GM20431 (cell line): ENCODE measurements around the gene ANXA7.
"Not testable (repeated sequence)": the region's sequence is repeated elsewhere in the genome, so short reads cannot be mapped to it uniquely, and the experiment has no call there.

Source experiments
- in situ Hi-C: fragments of 300-500 bp; cut with MseI, MboI; formaldehyde crosslinking; loops from one replicate; pipeline ENCODE4 v1.15.0; 2020; ENCODE audit warnings: low sequenced_read_pairs; ENCODE audit not compliant: unreplicated experiment

ANXA7 gene

GRCh38 chr10:73408978-73409521 is 4.8 kb downstream of the ANXA7 start:
- in situ Hi-C loops: no loop called here

GRCh38 chr10:73408061-73408460 is 5.8 kb downstream of the ANXA7 start:
- in situ Hi-C loops: no loop called here

DNA sequence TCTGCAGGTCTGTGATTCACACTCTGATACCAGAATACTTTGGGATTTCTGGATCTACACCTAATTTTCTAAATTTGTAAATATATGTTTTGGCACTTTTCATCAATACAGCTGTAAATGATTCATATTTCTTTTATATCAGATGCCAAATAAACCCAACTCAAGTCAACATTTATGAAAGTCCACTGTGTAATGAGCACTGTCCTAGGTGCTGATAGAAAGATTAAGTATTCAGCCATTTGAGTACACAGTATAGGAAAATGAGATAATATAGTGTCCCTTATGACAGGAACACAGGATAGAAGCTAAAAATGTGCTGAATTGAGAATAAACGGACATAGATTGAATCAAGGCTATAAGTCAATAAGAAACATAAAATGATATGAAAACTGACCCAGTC is 6.4 kb downstream of the ANXA7 start:
- in situ Hi-C loops: no loop called here

DNA sequence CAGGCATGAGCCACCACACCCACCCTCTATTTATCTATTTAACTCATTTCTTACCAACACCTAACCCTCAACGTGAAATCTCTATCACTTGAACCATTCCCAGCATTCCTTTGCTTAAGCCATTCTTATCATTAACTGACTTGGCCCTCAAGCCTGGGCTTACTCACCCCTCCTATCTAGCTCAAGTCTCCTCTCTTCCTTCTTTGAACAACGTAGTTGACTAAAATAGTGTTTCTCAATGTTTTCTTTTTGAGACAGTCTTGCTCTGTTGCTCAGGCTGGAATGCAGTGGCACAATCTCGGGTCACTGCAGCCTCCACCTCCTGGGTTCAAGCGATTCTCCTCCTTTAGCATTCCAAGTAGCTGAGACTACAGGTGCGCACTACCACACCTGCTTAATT is 7.0 kb downstream of the ANXA7 start:
- in situ Hi-C loops: no loop called here

GRCh38 chr10:73405556-73405955 is 8.3 kb downstream of the ANXA7 start:
- in situ Hi-C loops: no loop called here

GRCh38 chr10:73404690-73405089 is 9.2 kb downstream of the ANXA7 start:
- in situ Hi-C loops: no loop called here

GRCh38 chr10:73401636-73402035 is 12.2 kb downstream of the ANXA7 start:
- in situ Hi-C loops: no loop called here

DNA sequence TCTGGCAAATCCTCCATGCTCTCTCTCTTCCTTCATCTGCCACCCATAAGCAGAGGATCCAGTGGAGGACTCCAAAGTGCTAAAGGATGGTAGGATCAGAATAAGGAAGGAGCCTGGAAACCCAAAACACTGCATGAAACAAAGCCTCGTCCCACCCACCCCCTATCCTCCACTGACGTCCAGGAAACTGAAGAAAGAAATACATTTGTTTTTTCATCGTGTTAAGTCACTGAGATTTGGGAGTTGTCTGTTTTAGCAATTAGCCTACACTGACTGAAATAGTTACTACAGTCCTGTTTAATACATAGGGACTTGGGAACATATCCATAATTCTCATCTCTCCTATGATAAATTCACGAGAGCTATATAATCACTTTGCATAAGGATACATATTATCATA is 14.8 kb downstream of the ANXA7 start:
- in situ Hi-C loops: no loop called here

- in situ Hi-C loops: no loop called here
Observed at GRCh38 chr10:73398024-73398423, 15.8 kb downstream of the ANXA7 start.

GRCh38 chr10:73394325-73394724 is 19.5 kb downstream of the ANXA7 start:
- in situ Hi-C loops: not testable (repeated sequence)

DNA sequence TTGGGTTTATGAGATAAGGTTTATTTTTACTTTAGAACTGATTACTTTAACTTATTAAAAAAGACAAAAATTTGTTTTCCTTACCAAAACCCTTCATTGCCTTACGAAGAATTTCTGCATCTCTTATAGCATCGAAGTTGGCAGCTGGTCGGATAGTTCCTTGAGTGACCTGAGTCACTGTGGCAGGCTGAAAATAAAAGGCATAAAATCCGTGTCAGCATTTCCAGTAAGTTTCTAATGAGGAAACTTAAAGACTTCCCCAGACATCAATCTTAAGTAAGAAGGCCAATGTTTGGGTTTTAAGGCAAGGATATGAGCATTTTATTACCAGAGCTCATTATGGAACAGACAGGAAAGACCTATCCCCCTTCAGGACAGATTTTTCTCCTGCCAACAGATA is 25.6 kb downstream of the ANXA7 start:
- in situ Hi-C loops: no loop called here

DNA sequence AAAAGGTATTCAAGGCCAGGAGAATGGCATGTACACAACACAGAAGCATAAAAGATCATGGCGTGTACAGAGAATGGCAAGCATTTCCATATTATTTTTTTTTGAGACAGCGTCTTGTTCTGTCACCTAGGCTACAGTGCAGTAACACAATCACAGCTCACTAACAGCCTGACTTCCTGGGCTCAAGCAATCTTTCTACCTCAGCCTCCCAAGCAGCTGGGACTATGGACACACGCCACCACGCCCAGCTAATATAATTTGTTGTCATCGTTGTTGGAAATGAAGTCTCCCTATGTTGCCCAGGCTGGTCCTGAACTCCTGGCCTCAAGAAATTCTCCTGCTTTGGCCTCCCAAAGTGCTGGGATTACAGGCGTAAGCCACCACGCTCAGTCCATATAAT is 27.3 kb downstream of the ANXA7 start:
- in situ Hi-C loops: no loop called here

DNA sequence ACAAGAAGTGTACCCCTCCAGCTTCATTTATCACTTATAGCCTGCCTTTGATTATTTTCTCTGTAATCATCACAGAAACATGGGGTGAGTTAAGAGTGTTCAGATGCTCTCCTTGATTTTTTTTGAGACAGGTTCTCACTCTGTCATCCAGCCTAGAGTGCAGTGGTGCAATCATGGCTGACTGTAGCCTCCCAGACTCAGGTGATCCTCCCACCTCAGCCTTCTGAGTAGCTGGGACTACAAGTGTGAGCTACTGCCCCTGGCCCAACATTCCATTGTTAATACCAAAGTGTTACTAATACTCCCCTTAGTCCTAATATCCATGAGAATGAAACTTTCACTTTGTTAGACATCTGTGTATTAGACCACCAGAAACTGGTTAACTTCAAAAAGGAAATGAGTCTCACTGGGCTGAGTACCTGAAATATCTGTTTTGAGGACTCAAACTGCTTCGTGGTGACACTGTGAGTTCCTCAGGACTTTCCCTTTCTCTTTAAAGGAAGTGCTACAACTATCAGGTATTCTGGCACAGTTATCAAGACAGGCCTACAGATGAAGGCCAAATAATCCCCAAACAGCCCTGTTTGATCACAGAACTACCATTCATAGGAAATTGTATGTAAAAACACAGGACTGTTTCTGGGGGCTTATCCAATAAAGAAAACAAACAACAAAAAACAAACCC is 34.7 kb downstream of the ANXA7 start:
- in situ Hi-C loops: no loop called here

GRCh38 chr10:73376679-73377078 is 37.2 kb downstream of the ANXA7 start:
- in situ Hi-C loops: no loop called here

DNA sequence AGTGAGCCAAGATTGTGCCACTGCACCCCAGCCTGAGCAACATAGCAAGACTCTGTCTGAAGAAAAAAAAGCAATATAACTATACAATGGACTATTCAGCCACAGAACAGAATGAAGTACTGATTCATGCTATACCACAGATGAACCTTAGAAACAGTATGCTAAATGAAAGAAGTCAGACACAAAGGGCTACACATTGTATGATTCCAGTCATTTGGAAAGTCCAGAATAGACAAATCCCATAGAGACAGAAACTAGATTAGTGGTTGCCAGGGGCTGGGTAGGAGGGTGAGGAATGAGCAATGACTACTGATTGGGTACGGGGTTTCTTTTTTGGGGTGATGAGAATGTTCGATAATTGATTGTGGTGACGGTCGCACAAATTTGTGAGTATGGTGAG is 45.6 kb downstream of the ANXA7 start:
- in situ Hi-C loops: no loop called here

DNA sequence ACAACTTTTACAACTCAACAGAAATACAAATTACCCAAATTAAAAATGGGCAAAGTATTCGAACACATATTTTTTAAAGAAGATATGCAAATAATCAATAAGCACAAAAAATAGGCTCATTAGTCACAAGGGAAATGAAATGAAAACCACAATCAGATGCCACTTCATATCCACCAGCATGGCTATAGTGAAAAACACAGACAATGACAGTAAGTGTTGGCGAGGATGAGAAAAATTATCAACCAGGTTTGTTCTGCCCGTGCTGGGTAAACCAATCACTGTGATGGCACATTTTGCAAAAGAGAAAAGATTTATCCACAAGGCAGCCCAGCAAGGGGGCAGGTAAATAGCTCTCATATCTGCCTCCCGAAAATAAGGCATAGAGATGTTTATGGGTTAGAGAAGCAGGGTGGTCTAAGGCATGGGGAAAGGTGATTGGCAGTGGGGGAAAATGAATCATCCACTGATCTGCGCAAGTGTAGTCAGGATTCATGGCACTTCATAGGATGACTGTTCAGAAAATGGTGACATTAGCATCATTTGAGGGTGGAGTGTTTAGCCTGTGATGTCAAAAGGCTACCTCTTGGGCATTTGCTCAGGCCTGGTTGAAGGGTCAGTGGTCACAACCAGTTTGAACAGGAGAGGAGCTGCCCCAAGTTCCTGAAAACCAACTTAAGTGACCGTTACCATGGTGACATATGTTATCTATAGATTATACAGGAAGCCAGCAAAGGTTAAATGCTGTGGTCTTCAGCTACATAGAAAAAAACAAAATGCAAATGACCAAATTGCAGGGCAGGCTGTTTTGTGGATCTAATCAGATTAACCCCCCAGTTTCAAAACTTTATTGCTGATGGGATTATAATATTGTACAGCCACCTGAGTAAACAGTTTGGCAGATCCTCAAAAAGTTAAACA is 47.2 kb downstream of the ANXA7 start:
- in situ Hi-C loops: no loop called here

- in situ Hi-C loops: no loop called here
Observed at GRCh38 chr10:73364964-73365363, 48.9 kb downstream of the ANXA7 start.

DNA sequence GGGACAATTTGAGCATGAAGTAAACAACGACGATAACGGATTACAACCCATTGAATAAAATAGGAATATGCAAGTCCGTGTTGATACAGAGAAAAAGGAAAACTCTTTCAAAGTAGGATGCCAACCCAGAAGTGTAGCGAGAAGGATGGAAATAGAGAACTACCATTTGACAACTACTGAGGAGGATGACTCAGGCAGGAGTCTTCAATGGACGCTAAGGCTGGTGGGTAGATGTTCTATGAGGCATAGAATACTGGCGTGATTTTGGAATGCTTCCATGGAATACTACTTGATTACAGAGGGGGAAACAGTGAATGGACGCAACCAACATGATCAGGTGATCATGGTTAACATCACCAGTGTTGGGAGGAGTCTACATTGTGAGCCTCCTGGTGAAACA is 54.4 kb downstream of the ANXA7 start:
- in situ Hi-C loops: no loop called here

- in situ Hi-C loops: no loop called here
Observed at GRCh38 chr10:73358331-73359279, 55.3 kb downstream of the ANXA7 start, which contains the start of gene CFAP70. Gene CFAP70 (minus strand): TSS chr10:73358864. CDS start chr10:73354796, 4,068 bp downstream.

GRCh38 chr10:73357821-73358220 is 56.0 kb downstream of the ANXA7 start:
- in situ Hi-C loops: no loop called here
